G401 (cell line): Measurements from ENCODE around the gene PXK. TPM values are rescaled to one million over a fixed set of nuclear protein-coding genes. Genes with fewer than 3 reads are reported as not detected.
"Not testable (repeated sequence)": the region's sequence is repeated elsewhere in the genome, so short reads cannot be mapped to it uniquely, and the experiment has no call there.

Experiments
- DNase-seq: peaks from one replicate; pipeline ENCODE4 v3.0.0-alpha.2; 2015; ENCODE audit warnings: low spot score
- in situ Hi-C: cut with HindIII; loops from 2 replicates; pipeline ENCODE4 v1.10.0; 2016; ENCODE audit warnings: low sequenced_read_pairs, mixed read lengths
- total RNA-seq: library from RNA; depleted of rRNA; stranded (reverse); fragments of >200 nt; shearing (Covaris generic); gene quantifications from 2 replicates; pipeline ENCODE4 v1.2.3, GENCODE V29; 2014

PXK gene
- total RNA-seq, 1 experiment from 2014 or later = 18.4 TPM

DNA sequence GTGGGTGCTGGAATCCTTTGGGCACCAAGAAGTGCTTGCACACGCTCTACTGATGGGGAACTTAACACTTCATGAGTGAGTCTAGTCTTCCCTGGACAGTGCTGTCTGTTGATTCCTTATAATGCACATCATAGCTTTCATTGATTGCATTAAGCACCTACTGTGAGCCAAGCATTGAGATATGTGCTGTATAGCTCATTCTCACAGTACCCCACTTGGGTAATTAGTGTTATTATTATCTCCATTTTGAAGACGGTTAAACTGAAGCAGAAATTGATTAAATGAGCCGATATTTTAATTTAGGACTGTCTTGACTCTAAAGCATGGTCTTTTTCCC is 101.4 kb downstream of the PXK start:
- in situ Hi-C loops = no loop called here
- DNase-seq = no peak

DNA sequence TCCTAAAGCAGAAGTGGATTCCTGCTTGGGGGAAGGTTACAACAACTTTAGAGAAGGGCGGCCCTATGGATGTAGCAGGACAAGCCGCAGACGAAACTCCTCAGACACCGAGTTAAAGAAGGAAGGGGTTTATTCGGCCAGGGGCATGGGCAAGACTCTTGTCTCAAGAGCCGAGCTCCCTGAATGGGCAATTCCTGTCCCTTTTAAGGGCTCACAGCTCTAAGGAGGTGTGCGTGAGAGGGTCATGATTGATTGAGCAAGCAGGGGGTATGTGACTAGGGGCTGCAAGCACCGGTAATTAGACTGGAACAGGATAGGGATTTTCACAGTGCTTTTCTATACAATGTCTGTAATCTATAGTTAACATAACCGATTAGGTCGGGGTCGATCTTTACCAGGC is 101.8 kb downstream of the PXK start:
- peak; percentile 36 for DNase-seq
- in situ Hi-C loops = no loop called here

GRCh38 chr3:58434990-58435389 is 102.3 kb downstream of the PXK start:
- DNase-seq = peak; percentile 51
- in situ Hi-C loops = no loop called here

DNA sequence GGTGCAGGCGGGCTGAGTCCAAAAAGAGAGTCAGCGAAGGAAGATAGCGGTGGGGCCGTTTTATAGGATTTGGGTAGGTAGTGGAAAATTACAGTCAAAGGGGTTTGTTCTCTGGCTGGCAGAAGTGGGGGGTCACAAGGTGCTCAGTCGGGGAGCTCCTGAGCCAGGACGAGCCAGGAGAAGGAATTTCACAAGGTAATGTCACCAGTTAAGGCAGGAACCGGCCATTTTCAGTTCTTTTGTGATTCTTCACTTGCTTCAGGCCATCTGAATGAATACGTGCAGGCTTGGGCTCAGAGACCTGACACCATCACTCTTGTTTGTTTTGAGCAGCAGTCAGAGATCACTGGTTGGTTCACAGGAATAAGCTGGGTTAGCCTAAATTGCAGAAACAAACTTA is 104.6 kb downstream of the PXK start:
- in situ Hi-C loops, DNase-seq: not testable (repeated sequence)

DNA sequence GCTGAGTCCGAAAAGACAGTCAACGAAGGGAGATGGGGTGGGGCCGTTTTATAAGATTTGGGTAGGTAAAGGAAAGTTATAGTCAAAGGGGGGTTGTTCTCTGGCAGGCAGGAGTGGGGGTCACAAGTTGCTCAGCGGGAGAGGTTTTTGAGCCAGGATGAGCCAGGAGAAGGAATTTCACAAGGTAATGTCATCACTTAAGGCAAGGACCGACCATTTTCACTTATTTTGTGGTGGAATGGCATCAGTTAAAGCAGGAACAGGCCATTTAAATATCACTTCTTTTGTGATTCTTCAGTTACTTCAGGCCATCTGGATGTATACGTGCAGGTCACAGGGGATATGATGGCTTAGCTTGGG is 108.3 kb downstream of the PXK start:
- DNase-seq, in situ Hi-C loops: not testable (repeated sequence)

- no peak for DNase-seq
- in situ Hi-C loops = no loop called here
Measured at GRCh38 chr3:58441514-58442450, 109.1 kb downstream of the PXK start.

GRCh38 chr3:58452176-58452575 is 119.5 kb downstream of the PXK start:
- in situ Hi-C loops = no loop called here
- no peak for DNase-seq

DNA sequence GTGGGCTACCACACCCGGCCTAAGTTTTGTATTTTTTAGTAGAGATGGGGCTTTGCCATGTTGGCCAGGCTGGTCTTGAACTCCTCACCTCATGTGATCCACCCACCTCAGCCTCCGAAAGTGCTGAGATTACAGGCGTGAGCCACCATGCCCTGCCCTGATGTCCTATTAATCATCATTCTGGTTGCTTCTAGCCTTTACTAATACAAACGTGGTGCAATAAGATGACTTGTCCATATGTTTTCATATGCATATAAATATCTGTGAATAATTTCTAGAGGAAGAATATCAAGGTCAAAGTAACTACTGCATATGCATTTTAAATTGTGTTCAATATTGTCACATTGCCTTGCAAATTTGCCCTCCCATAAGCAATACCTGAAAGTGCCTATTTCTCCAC is 126.5 kb downstream of the PXK start:
- DNase-seq = no peak
- in situ Hi-C loops = no loop called here

DNA sequence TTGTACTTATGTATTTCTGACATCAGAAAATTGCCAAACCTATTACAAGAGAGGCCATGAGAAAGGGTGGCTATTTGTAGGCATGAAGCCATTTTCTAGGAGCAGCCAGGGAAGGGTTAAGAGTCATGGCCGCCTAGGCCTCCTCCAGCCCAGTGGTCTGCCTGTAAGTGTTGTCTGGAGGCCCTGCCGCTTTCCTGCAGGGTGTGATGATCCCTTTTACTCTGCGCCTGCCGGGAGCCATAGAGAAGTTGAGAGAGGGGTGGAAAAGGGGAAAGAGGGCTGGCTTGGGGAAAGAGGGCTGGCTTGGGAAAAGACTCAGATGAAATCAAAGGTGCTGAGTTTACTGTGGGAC is 130.1 kb downstream of the PXK start:
- in situ Hi-C loops = no loop called here
- peak; percentile 6 for DNase-seq

DNA sequence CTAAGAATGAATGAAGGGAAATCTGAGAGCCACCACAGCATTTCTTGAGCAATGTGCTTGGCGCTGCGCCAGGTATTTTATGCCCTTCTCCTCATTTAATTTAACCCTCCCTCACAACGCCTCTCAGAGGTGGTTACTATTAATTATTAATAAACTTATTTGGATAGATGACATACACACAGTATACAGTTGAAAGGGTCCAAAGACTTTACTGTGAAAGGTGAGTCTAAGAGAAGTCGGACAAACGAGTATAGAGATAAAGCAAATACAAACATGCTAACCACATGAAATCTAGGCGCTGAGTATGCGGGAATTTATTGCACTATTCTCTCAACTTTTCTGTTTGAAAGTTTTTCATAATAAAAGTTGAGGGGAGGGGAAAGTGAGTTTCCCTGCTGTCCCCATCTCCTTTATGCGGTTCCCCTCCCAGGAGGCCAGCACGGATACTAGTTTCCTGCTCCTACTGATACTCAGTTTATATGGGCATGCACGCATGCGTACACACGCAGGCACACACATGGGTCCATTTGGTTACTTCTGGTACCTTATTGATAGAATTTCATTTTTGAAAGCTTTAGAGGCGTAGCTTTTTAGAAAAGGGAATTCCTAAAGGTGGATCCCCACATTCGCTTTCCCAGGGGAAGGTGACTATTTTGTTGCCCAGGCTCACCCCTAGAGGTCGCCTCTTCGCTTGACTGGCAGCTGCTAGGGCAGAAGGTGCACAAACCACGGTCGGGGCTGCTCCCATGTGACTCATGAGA is 130.7 kb downstream of the PXK start:
- in situ Hi-C loops = no loop called here
- peak; percentile 67 for DNase-seq

DNA sequence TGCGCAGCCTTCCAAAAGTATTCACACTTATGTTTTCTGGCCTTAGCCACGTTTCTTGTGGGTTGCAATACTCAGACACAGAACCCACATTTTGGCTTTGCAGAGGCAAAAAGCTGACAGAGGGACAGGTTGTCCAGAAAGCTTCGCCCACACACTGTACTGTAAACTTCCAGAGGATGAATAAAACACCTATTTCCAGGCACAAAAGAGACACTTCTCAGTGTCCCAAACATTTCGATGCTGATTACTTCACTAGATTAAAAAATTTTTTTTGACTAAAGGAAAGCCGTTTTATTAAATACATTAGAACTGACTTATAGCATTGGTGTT is 131.2 kb downstream of the PXK start:
- in situ Hi-C loops = no loop called here

DNA sequence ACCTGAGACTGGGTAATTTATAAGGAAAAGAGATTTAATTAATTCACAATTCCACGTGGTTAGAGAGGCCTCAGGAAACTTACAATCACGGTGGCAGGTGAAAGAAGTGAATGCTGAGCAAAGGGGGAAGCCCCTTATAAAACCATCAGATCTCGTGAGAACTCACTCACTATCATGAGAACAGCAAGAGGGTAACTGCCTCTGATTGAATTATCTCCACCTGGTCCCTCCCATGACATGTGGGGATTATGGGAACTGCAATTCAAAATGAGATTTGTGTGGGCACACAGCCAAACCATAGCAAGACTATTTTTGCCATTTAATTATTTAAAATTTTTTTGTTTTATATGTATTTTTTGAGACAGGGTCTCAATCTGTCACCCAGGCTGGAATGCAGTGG is 132.2 kb downstream of the PXK start:
- in situ Hi-C loops = no loop called here
- DNase-seq = no peak

More for the DNA sequence above, 131.2 kb downstream of the PXK start:
- no peak for DNase-seq

- DNase-seq = no peak
- in situ Hi-C loops = no loop called here
Measured at GRCh38 chr3:58466899-58467563, 134.3 kb downstream of the PXK start.

GRCh38 chr3:58469096-58469495 is 136.4 kb downstream of the PXK start:
- DNase-seq = no peak
- in situ Hi-C loops = no loop called here

DNA sequence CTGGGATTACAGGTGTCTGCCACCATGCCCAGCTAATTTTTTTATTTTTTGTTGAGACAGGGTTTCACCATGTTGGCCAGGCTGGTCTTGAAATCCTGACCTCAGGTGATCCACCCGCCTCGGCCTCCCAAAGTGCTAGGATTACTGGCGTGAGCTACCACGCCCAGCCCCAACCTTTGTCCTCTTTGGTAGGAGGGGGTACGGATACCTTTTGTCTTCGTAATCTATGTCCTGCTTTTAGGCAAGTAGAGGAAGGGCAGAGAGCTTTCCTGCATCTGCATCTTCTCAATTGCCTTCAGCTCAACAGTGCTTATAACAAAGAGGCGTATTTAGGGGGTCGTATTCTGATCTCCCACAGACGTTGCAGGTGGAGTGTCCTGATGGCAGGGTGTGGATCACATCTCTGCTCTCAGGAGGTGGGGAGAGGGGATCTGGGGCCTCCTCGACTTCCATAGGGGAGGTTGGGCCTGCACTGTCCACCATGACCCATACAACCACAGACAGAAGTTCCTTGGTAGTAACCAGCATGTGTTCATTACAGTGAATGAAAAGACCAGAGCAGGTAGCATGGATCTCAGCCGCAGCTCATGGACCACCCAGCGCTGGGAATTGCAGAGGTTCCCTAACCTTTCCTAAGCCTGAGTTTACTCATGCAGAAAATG is 137.8 kb downstream of the PXK start:
- DNase-seq = no peak
- in situ Hi-C loops = no loop called here

- in situ Hi-C loops = no loop called here
- peak; percentile 16 for DNase-seq
Measured at GRCh38 chr3:58471025-58471887, 138.6 kb downstream of the PXK start.

GRCh38 chr3:58473275-58473674 is 140.6 kb downstream of the PXK start:
- in situ Hi-C loops = no loop called here
- DNase-seq = no peak

DNA sequence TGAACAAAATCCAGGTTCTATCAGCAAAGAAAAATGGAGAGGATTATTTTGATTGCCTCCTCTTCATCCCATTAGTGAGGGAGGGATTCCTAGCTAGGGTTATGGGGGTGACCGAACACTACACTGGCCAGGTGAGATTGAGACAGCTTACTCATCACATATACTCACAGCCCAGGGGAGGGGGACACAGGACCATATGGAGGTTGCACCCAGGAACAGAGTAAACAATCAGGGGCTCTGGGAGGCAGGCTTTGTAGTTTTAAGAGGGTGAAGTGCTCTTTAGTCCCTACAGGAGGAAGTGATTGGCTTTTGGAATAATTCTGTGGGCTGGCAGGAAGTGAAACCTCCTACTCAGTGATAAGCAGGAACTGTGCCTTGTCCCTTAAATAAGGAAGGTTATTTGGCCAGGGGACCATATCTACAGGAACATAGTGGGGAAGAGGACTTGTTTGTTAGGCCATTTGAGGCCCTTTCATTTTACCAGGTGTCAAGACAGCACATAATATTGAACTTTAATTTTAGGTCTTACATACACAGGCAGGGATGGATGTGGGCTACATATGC is 141.7 kb downstream of the PXK start:
- in situ Hi-C loops = no loop called here
- no peak for DNase-seq
